Neural crest cell (in vitro differentiated cells): ENCODE results near the gene FST. TPM values are rescaled to one million over a fixed set of nuclear protein-coding genes. Genes with fewer than 3 reads are reported as not detected.

Experiments used
- DNase-seq: peaks from one replicate; pipeline ENCODE4 v3.0.0; 2021; ENCODE audit warnings: low read depth, mixed read lengths, low spot score
- H3K27ac Mint-ChIP-seq: one replicate; pipeline ENCODE4 v1.8.0; 2021; ENCODE audit warnings: mild to moderate bottlenecking, mixed read lengths; ENCODE audit not compliant: unreplicated experiment
- H3K27me3 Mint-ChIP-seq: 2 replicates; pipeline ENCODE4 v1.8.0; 2021; ENCODE audit warnings: low read depth, mild to moderate bottlenecking, mixed read lengths
- H3K36me3 Mint-ChIP-seq: 2 replicates; pipeline ENCODE4 v1.8.0; 2021; ENCODE audit warnings: low read depth, mild to moderate bottlenecking, mixed read lengths
- H3K4me1 Mint-ChIP-seq: 2 replicates; pipeline ENCODE4 v1.8.0; 2021; ENCODE audit warnings: mixed read lengths
- H3K4me3 Mint-ChIP-seq: one replicate; pipeline ENCODE4 v1.8.0; 2021; ENCODE audit warnings: mild to moderate bottlenecking, mixed read lengths
- H3K9me3 Mint-ChIP-seq: 2 replicates; pipeline ENCODE4 v1.8.0; 2021; ENCODE audit warnings: mixed read lengths
- total RNA-seq: library from RNA; stranded (reverse); gene quantifications from 2 replicates; pipeline ENCODE4 v1.2.1, GENCODE V29; 2021
- TF ChIP-seq, protein P1 (sequence below): fragments of 200-600 bp; sonication (generic); conservative IDR thresholded peaks from 2 replicates; pipeline ENCODE4 v1.5.0; 2021; ENCODE audit warnings: antibody characterized with exemption, mild to moderate bottlenecking

FST gene
- total RNA-seq, 1 donor from 2014 or later, result 7.2 TPM

DNA sequence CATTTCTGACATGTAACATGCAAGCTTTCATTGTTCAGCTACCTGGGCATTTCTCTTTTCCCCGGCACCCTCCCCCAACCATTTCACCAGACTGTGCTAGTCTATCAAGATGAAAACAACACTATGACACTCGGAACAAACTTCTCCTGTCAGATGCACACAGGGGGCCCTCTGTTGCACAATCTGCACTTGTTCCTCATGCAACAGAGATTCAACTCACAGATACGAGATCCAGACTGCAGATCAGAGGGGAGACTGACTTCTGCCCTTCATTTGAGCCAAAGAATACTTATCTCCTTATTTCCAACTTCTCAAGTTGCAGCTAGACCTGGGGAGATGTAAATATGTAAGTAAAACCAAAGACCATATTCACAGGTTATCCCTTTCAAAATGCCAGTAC, 15.7 kb upstream of the FST start:
- Mint-ChIP-seq H3K27ac (no peak overlapping the region), H3K4me3 (no peak overlapping the region), H3K27me3 (no peaks in the 10 kb centered on the region), H3K36me3 (no peaks in the 10 kb centered on the region), H3K9me3 (no peaks in the 10 kb centered on the region), H3K4me1 (peaks cover 5% of the 10 kb centered on the region)
- no peak for DNase-seq
- TF ChIP-seq, protein P1, sequence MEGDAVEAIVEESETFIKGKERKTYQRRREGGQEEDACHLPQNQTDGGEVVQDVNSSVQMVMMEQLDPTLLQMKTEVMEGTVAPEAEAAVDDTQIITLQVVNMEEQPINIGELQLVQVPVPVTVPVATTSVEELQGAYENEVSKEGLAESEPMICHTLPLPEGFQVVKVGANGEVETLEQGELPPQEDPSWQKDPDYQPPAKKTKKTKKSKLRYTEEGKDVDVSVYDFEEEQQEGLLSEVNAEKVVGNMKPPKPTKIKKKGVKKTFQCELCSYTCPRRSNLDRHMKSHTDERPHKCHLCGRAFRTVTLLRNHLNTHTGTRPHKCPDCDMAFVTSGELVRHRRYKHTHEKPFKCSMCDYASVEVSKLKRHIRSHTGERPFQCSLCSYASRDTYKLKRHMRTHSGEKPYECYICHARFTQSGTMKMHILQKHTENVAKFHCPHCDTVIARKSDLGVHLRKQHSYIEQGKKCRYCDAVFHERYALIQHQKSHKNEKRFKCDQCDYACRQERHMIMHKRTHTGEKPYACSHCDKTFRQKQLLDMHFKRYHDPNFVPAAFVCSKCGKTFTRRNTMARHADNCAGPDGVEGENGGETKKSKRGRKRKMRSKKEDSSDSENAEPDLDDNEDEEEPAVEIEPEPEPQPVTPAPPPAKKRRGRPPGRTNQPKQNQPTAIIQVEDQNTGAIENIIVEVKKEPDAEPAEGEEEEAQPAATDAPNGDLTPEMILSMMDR, result no peak

DNA sequence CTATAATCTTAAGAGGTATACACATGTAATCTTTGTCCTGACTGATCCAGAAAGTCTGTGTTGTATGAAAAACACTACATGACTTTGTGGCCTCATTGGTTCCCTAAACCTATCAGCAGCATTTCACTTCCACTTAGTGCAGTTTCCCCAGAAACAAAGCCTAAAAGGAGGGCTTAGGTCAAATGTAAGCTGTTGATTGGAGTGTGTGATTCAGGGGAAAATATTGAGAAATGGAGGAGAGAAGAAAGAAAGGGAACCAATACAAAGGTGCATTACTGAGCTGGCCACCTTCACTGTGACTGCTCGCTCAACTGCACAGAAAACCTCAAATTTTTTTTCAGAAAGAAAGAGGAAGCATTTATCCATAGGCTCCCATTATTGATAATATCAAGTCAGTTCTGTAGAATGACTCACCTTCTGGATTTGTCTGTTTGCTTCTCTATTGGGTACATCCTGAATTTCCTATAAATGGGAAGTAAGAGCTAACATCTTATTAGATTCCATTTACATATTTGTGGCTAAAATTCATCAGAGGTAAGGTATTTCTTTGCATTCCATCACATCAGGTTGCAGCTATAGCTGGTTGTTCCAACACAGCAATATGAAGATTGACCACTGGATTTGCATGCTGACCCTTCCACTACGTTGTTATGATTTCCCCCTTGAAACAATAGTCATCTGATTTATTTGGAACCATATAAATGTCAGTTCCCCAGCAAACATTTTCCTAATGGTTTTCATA, 10.3 kb upstream of the FST start:
- TF ChIP-seq, protein P1, result no peak
- H3K27me3 Mint-ChIP-seq, result peaks cover 9% of the 10 kb centered on the region
- no peak overlapping the region for H3K4me3 Mint-ChIP-seq
- no peak for DNase-seq
- H3K36me3 Mint-ChIP-seq, result no peaks in the 10 kb centered on the region
- no peaks in the 10 kb centered on the region for H3K4me1 Mint-ChIP-seq
- no peaks in the 10 kb centered on the region for H3K9me3 Mint-ChIP-seq
- H3K27ac Mint-ChIP-seq, result no peak overlapping the region

DNA sequence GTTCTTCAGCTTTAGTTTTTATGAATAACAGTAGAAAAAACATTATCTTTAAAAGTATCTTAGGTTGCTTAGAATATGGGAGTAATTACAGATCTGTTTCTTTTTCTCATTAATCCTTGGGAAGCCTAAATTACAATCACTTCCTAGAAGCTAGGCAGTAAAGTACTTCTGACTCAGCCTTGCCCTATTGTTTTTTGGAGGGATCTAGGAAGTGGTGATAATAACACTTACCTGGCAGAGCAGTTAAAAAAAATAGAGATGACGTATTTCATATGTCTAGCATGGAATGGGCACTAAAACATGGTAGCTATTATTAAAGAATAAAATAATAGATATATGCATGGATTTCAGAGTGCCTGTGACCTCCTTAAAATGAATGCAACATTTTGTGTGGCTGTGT, 8.2 kb upstream of the FST start:
- H3K27ac Mint-ChIP-seq, result no peak overlapping the region
- H3K4me1 Mint-ChIP-seq, result peaks cover 5% of the 10 kb centered on the region
- H3K27me3 Mint-ChIP-seq, result peaks cover 9% of the 10 kb centered on the region
- no peak for DNase-seq
- H3K4me3 Mint-ChIP-seq, result no peak overlapping the region
- TF ChIP-seq, protein P1, result no peak
- no peaks in the 10 kb centered on the region for H3K36me3 Mint-ChIP-seq
- no peaks in the 10 kb centered on the region for H3K9me3 Mint-ChIP-seq

DNA sequence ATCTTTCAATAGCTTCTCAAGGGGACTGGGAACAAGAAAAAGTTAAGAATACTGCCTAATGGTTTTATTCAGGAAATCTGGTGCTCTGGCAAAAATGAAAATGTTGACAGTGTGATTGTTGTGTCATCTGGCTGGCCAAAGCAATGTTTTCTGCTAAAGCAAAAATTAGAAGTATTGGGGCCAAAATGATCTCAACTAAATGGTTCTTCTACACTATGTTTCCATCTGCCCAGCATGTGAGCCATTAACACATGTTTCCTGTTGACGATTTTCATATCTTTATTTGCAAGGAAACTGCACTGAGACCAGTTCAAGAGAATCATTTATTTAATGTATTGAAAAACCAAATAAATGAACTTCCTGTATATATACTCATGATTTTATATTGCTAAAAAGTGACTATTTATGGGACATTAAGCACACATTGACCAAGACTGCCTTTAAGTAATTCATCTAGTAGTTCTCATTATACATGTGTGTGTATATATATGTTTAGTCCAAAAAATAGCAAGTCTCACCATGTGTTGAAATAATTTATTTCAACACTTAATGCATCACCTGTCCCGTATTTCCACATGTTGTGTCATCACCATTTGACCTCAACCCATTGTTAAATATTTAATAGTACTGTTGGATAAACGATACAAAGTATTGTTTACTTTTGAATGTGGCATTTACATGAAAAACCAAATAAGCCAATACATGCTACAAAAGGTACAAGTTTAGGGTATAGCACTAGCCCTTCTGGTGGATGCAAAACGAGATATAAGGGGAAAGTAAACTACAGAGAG, 7.5 kb upstream of the FST start:
- Mint-ChIP-seq H3K36me3 (no peaks in the 10 kb centered on the region), H3K27ac (no peak overlapping the region), H3K4me1 (peaks cover 5% of the 10 kb centered on the region), H3K4me3 (no peak overlapping the region), H3K9me3 (no peaks in the 10 kb centered on the region), H3K27me3 (peaks cover 9% of the 10 kb centered on the region)
- DNase-seq, result no peak
- TF ChIP-seq, protein P1, result no peak

DNA sequence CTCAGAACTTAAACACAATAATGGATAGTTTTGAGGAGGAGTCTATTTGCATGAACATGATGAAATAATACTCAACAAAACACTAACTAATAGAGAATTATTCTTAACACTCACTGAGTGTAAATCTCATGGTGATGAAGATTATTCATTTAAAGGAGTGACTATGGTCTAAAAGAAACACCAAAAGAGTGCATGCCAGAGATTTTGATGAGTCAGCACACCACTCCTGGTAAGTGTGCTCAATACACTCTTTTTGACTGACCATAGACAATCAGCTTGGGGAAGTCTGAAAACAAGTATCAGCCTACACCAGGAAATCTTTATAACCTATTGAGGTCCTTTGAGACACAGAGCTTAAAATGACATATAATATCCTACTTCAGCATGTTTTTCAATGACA, 6.8 kb upstream of the FST start:
- TF ChIP-seq, protein P1, result no peak
- no peak overlapping the region for H3K27ac Mint-ChIP-seq
- no peak overlapping the region for H3K4me3 Mint-ChIP-seq
- peaks cover 14% of the 10 kb centered on the region for H3K27me3 Mint-ChIP-seq
- no peaks in the 10 kb centered on the region for H3K36me3 Mint-ChIP-seq
- no peak for DNase-seq
- peaks cover 10% of the 10 kb centered on the region for H3K4me1 Mint-ChIP-seq
- H3K9me3 Mint-ChIP-seq, result no peaks in the 10 kb centered on the region
